ENCODE data around the gene CACNB4. TPM values are rescaled to one million over a fixed set of nuclear protein-coding genes. Genes with fewer than 3 reads are reported as not detected.
"Not testable (repeated sequence)": the region's sequence is repeated elsewhere in the genome, so short reads cannot be mapped to it uniquely, and the experiment has no call there.

Gene CACNB4
- total RNA-seq, 4 donors from 2014 or later, result 1.5 to 5.4 (median 2.4) TPM

DNA sequence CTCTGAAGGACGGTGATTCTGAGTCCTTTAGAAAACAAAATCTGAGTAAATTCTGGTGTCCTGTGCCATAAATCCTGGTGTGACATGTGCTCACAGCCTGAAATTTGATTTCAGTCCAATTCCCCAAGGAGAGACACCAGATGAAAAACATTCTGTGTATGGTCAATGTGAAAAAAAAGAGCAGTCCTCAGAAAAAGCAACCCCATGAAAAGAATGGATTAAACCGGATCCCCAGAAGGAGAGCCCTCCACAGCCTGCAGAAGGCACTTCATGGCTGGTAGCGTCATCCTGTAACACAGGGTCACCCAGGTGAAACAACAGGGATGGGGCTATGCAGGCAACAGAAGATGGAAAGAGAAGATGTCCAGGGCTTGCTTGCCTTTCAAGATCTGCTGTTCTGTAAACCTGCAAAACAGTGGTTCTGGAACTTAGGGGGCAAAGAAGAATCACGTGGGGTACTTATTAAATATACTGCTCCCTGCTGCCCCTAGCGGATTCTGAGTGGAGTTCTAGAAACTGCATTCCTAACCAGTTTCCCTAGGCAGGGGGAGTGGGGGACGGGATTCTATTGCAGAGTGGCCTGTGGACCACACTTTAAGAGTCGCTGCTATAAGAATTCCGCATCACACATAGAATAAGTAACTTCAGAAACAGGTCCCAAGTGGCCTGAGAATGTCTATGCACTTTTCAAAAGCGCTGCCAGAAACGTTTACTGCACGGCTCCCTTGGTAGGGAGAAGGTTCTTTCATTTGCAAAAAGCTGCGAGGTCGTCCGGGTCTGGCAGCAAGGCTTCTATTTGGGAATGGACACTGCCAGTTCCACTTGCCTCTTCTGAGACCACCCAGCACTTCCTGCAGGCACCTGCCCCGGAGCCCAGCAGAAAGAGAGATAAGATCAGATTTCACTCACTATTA lies 151.7 kb downstream of the CACNB4 start:
- DNase-seq (ENCODE audit: low spot score) (peak; percentile 27), ATAC-seq (ENCODE audit: low FRiP score) (peak; percentile 58)
- TF ChIP-seq, protein P1, sequence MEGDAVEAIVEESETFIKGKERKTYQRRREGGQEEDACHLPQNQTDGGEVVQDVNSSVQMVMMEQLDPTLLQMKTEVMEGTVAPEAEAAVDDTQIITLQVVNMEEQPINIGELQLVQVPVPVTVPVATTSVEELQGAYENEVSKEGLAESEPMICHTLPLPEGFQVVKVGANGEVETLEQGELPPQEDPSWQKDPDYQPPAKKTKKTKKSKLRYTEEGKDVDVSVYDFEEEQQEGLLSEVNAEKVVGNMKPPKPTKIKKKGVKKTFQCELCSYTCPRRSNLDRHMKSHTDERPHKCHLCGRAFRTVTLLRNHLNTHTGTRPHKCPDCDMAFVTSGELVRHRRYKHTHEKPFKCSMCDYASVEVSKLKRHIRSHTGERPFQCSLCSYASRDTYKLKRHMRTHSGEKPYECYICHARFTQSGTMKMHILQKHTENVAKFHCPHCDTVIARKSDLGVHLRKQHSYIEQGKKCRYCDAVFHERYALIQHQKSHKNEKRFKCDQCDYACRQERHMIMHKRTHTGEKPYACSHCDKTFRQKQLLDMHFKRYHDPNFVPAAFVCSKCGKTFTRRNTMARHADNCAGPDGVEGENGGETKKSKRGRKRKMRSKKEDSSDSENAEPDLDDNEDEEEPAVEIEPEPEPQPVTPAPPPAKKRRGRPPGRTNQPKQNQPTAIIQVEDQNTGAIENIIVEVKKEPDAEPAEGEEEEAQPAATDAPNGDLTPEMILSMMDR (IDR thresholded peaks at IDR 0.05), result no peak

DNA sequence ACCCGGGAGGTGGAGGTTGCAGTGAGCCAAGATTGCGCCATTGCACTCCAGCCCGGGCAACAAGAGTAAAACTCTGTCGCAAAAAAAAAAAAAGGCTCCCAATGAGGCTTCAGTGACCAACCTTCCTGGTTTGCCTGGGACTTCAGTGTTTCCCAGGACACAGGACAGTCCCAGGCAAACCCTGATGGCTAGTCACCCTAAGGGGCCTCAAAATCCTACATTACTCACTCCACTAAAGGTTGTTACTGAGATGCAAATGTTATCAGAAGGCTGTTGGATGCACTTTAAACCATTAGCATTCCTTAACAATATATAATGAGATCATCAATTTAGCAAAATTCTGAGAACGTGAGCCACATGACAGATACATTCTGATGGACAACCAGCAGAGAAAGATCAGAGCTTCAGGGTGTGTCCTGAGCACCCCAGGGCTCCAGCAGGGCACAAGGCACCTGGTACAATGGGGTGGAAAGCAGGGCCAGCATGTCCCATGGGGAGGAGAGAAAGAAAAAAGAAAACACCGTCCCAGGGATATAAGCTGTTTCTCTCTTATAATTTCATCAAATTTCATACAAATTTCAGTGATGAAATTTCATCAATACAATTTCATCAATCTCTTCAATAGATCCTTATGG lies 152.5 kb downstream of the CACNB4 start:
- TF ChIP-seq, protein P1 (IDR thresholded peaks at IDR 0.05), result no peak
- ATAC-seq (ENCODE audit: low FRiP score), result no peak
- no peak for DNase-seq (ENCODE audit: low spot score)

DNA sequence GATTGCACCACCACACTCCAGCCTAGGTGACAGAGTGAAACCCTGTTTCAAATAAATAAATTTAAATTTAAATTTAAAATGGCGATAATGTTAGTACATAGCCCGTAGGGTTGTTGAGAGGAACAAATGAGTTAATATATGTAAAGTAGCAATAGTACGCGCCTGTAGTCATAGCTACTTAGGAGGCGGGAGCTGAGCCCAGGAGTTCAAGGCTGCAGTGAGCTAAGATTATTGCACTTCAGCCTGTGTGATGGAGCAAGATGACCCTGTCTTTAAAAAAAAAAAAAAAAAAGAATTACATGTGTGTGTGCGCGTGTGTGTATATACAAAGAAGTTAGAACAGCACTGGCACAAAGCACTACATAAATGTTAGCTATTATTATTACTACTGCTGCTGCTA lies 153.2 kb downstream of the CACNB4 start:
- TF ChIP-seq, protein P1 (IDR thresholded peaks at IDR 0.05), result no peak
- no peak for DNase-seq (ENCODE audit: low spot score)
- ATAC-seq (ENCODE audit: low FRiP score), result no peak

DNA sequence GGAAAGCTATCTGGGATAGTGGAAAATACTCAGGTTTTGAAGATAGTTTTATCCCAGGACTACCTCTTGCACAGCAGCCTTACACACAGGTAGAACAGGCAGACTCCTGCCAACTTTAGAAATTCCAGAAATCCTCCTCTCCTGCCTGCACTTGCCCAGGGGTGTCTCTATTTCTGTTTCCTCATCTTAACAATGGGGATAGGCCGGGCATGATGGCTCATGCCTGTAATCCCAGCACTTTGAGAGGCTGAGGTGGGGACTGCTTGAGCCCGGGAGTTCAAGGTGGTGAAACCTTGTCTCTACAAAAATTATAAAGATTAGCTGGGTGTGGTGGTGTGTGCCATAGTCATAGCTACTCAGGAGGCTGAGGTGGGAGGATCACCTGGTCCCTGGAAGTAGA lies 153.7 kb downstream of the CACNB4 start:
- TF ChIP-seq, protein P1 (IDR thresholded peaks at IDR 0.05), result no peak
- ATAC-seq (ENCODE audit: low FRiP score) (no peak), DNase-seq (ENCODE audit: low spot score) (no peak)

DNA sequence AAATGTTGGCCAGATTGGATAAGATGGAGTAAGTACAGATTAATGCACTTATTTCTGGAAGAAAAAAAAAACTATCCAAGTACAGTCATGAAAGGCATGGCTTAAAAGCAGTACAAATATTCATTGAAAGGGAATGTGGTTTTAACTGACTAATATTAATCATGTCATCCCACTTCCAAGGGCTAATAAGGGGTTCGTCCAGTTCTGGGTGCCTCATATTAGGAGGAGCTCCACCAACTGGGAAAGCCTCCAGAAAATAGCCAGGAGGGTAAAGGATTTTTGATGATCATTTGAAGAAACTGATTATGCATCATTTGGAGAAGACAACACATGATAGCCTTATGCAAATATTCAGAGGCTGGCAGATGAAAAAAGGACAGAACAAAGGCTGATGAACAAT lies 155.4 kb downstream of the CACNB4 start:
- TF ChIP-seq, protein P1 (IDR thresholded peaks at IDR 0.05), result no peak
- ATAC-seq (ENCODE audit: low FRiP score) (no peak), DNase-seq (ENCODE audit: low spot score) (no peak)

DNA sequence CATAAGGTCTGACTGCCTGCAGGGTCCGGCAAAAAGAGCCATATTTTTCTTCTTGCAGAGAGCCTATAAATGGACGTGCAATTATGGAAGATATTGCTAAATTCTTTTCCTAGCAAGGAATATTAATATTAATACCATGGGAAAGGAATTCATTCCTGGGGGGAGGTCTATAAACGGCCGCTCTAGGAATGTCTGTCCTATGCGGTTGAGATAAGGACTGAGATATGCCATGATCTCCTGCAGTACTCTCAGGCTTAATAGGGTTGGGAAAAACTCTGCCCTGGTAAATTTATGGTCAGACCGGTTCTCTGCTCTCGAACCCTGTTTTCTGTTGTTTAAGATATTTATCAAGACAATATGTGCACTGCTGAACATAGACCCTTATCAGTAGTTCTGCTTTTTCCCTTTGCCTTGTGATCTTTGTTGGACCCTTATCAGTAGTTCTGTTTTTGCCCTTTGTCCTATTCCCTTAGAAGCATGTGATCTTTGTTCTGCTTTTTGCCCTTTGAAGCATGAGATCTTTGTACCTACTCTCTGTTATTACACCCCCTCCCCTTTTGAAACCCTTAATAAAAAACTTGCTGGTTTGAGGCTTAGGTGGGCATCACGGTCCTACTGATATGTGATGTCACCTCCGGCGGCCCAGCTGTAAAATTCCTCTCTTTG lies 156.2 kb downstream of the CACNB4 start:
- not testable (repeated sequence) for DNase-seq (ENCODE audit: low spot score); ATAC-seq (ENCODE audit: low FRiP score)

DNA sequence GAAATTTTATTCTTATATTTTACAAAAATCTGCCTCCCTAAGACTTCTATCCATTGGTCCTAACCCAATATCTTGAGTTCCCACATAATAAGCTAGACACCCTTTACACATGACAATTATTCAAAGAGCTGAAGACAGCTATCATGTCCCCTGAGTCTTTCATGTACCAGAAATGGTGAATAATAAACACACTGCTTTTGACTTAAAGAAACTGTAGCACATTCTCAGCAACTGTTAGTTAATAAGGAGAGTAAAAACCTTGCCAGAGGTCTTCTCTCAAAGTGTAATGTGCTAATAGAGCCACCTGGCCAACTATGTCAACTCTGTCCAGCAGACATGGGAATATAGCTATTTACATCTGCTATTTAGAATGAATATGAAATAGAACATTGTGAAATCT lies 160.9 kb downstream of the CACNB4 start:
- ATAC-seq (ENCODE audit: low FRiP score) (no peak), DNase-seq (ENCODE audit: low spot score) (no peak)
- TF ChIP-seq, protein P1 (IDR thresholded peaks at IDR 0.05), result no peak
